ENCODE measurements around the gene PLAGL1.

Gene PLAGL1

GRCh38 chr6:143986463-143987065, 21.5 kb downstream of the PLAGL1 start:
- Mint-ChIP-seq H3K9me3 (peaks cover 24% of the 10 kb centered on the region), H3K36me3 (ENCODE audit: low read depth) (peaks cover 29% of the 10 kb centered on the region), H3K4me3 (no peak overlapping the region), H3K4me1 (no peaks in the 10 kb centered on the region), H3K27ac (no peak overlapping the region), H3K27me3 (ENCODE audit: low read depth, poor library complexity) (no peaks in the 10 kb centered on the region)
- no peak for TF ChIP-seq CTCF (IDR thresholded peaks at IDR 0.05)
- no peak for DNase-seq

- Mint-ChIP-seq H3K9me3 (peaks cover 25% of the 10 kb centered on the region), H3K27me3 (ENCODE audit: low read depth, poor library complexity) (no peaks in the 10 kb centered on the region), H3K36me3 (ENCODE audit: low read depth) (peaks cover 27% of the 10 kb centered on the region), H3K4me3 (no peak overlapping the region), H3K27ac (no peak overlapping the region), H3K4me1 (no peaks in the 10 kb centered on the region)
- DNase-seq = no peak
- no peak for TF ChIP-seq CTCF (IDR thresholded peaks at IDR 0.05)
These were observed 23.4 kb downstream of the PLAGL1 start for GRCh38 chr6:143984666-143985065.

- peaks cover 13% of the 10 kb centered on the region for H3K36me3 Mint-ChIP-seq (ENCODE audit: low read depth)
- H3K4me1 Mint-ChIP-seq = no peaks in the 10 kb centered on the region
- TF ChIP-seq CTCF (IDR thresholded peaks at IDR 0.05) = no peak
- no peaks in the 10 kb centered on the region for H3K27me3 Mint-ChIP-seq (ENCODE audit: low read depth, poor library complexity)
- peaks cover 10% of the 10 kb centered on the region for H3K9me3 Mint-ChIP-seq
- no peak overlapping the region for H3K4me3 Mint-ChIP-seq
- no peak overlapping the region for H3K27ac Mint-ChIP-seq
- no peak for DNase-seq
These were observed 25.1 kb downstream of the PLAGL1 start for GRCh38 chr6:143982968-143983367.

- H3K4me1 Mint-ChIP-seq = peaks cover 5% of the 10 kb centered on the region
- no peak for TF ChIP-seq CTCF (IDR thresholded peaks at IDR 0.05)
- peaks cover under 1% of the 10 kb centered on the region for H3K27me3 Mint-ChIP-seq (ENCODE audit: low read depth, poor library complexity)
- H3K4me3 Mint-ChIP-seq = no peak overlapping the region
- peaks cover 9% of the 10 kb centered on the region for H3K9me3 Mint-ChIP-seq
- no peak for DNase-seq
- no peak overlapping the region for H3K27ac Mint-ChIP-seq
- peaks cover 11% of the 10 kb centered on the region for H3K36me3 Mint-ChIP-seq (ENCODE audit: low read depth)
These were observed 27.1 kb downstream of the PLAGL1 start for GRCh38 chr6:143980921-143981320.

- no peak for DNase-seq
- peaks cover 9% of the 10 kb centered on the region for H3K9me3 Mint-ChIP-seq
These were observed 31.2 kb downstream of the PLAGL1 start for GRCh38 chr6:143976806-143977349.

More at GRCh38 chr6:143976806-143977349, 31.2 kb downstream of the PLAGL1 start:
- TF ChIP-seq CTCF (IDR thresholded peaks at IDR 0.05) = no peak
- H3K4me1 Mint-ChIP-seq = peaks cover 37% of the 10 kb centered on the region
- no peak overlapping the region for H3K4me3 Mint-ChIP-seq
- peaks cover 11% of the 10 kb centered on the region for H3K36me3 Mint-ChIP-seq (ENCODE audit: low read depth)
- H3K27ac Mint-ChIP-seq = no peak overlapping the region
- peaks cover 3% of the 10 kb centered on the region for H3K27me3 Mint-ChIP-seq (ENCODE audit: low read depth, poor library complexity)
